Fibroblast of skin of right quadriceps (primary cell): ENCODE results near the gene KCTD3.

Experiments used
- DNase-seq: peaks from one replicate; pipeline ENCODE4 v3.0.0-alpha.2; 2013

The KCTD3 gene

GRCh38 chr1:215566556-215567490 is at the start of gene KCTD3:
KCTD3 (plus strand) TSS chr1:215567304; CDS start chr1:215567686, 382 bp downstream.
- peak; percentile 77 for DNase-seq

- peak; percentile 92 for DNase-seq
Measured at GRCh38 chr1:215517441-215517891, 49.6 kb upstream of the KCTD3 start.

GRCh38 chr1:215518594-215518993 is 48.5 kb upstream of the KCTD3 start:
- no peak for DNase-seq

GRCh38 chr1:215521279-215521678 is 45.8 kb upstream of the KCTD3 start:
- no peak for DNase-seq

- peak; percentile 42 for DNase-seq
Measured at GRCh38 chr1:215523128-215523861, 43.8 kb upstream of the KCTD3 start.

GRCh38 chr1:215523906-215524305 is 43.2 kb upstream of the KCTD3 start:
- peak; percentile 57 for DNase-seq

- peak; percentile 53 for DNase-seq
Measured at GRCh38 chr1:215526147-215526845, 40.8 kb upstream of the KCTD3 start.

GRCh38 chr1:215526846-215527151 is 40.3 kb upstream of the KCTD3 start:
- DNase-seq = no peak

GRCh38 chr1:215529111-215529510 is 38.0 kb upstream of the KCTD3 start:
- DNase-seq = no peak

GRCh38 chr1:215529571-215529970 is 37.5 kb upstream of the KCTD3 start:
- DNase-seq = no peak

- DNase-seq = no peak
Measured at GRCh38 chr1:215530401-215530984, 36.6 kb upstream of the KCTD3 start.

GRCh38 chr1:215539803-215540570 is 27.1 kb upstream of the KCTD3 start:
- peak; percentile 11 for DNase-seq

GRCh38 chr1:215542301-215542700 is 24.8 kb upstream of the KCTD3 start:
- no peak for DNase-seq

- peak; percentile 39 for DNase-seq
Measured at GRCh38 chr1:215543191-215543606, 23.9 kb upstream of the KCTD3 start.

- DNase-seq = no peak
Measured at GRCh38 chr1:215543806-215544205, 23.3 kb upstream of the KCTD3 start.

GRCh38 chr1:215544566-215544965 is 22.5 kb upstream of the KCTD3 start:
- no peak for DNase-seq

- DNase-seq = no peak
Measured at GRCh38 chr1:215545096-215545495, 22.0 kb upstream of the KCTD3 start.

- no peak for DNase-seq
Measured at GRCh38 chr1:215547011-215547410, 20.1 kb upstream of the KCTD3 start.

- no peak for DNase-seq
Measured at GRCh38 chr1:215551806-215552205, 15.3 kb upstream of the KCTD3 start.

- no peak for DNase-seq
Measured at GRCh38 chr1:215554865-215555264, 12.2 kb upstream of the KCTD3 start.

GRCh38 chr1:215555531-215555930 is 11.6 kb upstream of the KCTD3 start:
- no peak for DNase-seq

GRCh38 chr1:215556996-215557395 is 10.1 kb upstream of the KCTD3 start:
- no peak for DNase-seq
